Measurements from ENCODE around the gene CREB3L4. TPM values are rescaled to one million over a fixed set of nuclear protein-coding genes. Genes with fewer than 3 reads are reported as not detected.

CREB3L4 gene
- total and polyA plus RNA-seq, 2 of the 13 experiments (the other 11 are each of a cell fraction or from before 2014, with no cell fraction given): 9.9 to 18.7 TPM

- TF ChIP-seq REPIN1 (CRISPR knock-in tag; IDR thresholded peaks at IDR 0.05; ENCODE audit: borderline replicate concordance, low read depth): peak; percentile 85; the same call in 1 of the 2 replicates
- peak; percentile 72 for TF ChIP-seq ZMYM4 (CRISPR knock-in tag; IDR thresholded peaks at IDR 0.05)
- TF ChIP-seq, protein P1, sequence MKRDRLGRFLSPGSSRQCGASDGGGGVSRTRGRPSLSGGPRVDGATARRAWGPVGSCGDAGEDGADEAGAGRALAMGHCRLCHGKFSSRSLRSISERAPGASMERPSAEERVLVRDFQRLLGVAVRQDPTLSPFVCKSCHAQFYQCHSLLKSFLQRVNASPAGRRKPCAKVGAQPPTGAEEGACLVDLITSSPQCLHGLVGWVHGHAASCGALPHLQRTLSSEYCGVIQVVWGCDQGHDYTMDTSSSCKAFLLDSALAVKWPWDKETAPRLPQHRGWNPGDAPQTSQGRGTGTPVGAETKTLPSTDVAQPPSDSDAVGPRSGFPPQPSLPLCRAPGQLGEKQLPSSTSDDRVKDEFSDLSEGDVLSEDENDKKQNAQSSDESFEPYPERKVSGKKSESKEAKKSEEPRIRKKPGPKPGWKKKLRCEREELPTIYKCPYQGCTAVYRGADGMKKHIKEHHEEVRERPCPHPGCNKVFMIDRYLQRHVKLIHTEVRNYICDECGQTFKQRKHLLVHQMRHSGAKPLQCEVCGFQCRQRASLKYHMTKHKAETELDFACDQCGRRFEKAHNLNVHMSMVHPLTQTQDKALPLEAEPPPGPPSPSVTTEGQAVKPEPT (CRISPR knock-in tag; IDR thresholded peaks at IDR 0.05; ENCODE audit: low read depth): no peak
- no peak for TF ChIP-seq PAX8 (CRISPR knock-in tag; IDR thresholded peaks at IDR 0.05; ENCODE audit: borderline replicate concordance)
- 0 out of 2 replicates have a peak, but pooled peaks have one; percentile 37 for TF ChIP-seq ZSCAN30 (CRISPR knock-in tag; IDR thresholded peaks at IDR 0.05)
- TF ChIP-seq, protein P2, sequence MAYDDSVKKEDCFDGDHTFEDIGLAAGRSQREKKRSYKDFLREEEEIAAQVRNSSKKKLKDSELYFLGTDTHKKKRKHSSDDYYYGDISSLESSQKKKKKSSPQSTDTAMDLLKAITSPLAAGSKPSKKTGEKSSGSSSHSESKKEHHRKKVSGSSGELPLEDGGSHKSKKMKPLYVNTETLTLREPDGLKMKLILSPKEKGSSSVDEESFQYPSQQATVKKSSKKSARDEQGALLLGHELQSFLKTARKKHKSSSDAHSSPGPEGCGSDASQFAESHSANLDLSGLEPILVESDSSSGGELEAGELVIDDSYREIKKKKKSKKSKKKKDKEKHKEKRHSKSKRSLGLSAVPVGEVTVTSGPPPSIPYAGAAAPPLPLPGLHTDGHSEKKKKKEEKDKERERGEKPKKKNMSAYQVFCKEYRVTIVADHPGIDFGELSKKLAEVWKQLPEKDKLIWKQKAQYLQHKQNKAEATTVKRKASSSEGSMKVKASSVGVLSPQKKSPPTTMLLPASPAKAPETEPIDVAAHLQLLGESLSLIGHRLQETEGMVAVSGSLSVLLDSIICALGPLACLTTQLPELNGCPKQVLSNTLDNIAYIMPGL (CRISPR knock-in tag; IDR thresholded peaks at IDR 0.05; ENCODE audit: borderline replicate concordance in 1 of 2, low read depth in 1 of 2): peak; percentile 88 to 92; a peak in 3 of 4 replicates
- TF ChIP-seq ZNF773 (CRISPR knock-in tag; IDR thresholded peaks at IDR 0.05; ENCODE audit: borderline replicate concordance): no peak
- TF ChIP-seq ATF2 (CRISPR knock-in tag; IDR thresholded peaks at IDR 0.05): peak; percentile 51; the same call in 1 of the 2 replicates
- TF ChIP-seq MIER3 (CRISPR knock-in tag; IDR thresholded peaks at IDR 0.05; ENCODE audit: borderline replicate concordance): peak; percentile 51; the same call in 1 of the 2 replicates
- TF ChIP-seq POLR2AphosphoS2 (IDR thresholded peaks at IDR 0.05; ENCODE audit: low read depth, low read length): no peak
- peak; percentile 65; the same call in 1 of the 2 replicates for TF ChIP-seq ZFP91 (CRISPR knock-in tag; IDR thresholded peaks at IDR 0.05; ENCODE audit: borderline replicate concordance)
- TF ChIP-seq ZNF546 (CRISPR knock-in tag; conservative IDR thresholded peaks at IDR 0.05): 0 out of 2 replicates have a peak, but pooled peaks have one; percentile 10
- no peak for TF ChIP-seq ZNF781 (CRISPR knock-in tag; IDR thresholded peaks at IDR 0.05; ENCODE audit: borderline replicate concordance, not compliant biosample characterization)
- no peak for TF ChIP-seq SOX6 (IDR thresholded peaks at IDR 0.05)
- 0 out of 2 replicates have a peak, but pooled peaks have one; percentile 28 for TF ChIP-seq SOX6 (CRISPR knock-in tag; IDR thresholded peaks at IDR 0.05)
- TF ChIP-seq, protein P3, sequence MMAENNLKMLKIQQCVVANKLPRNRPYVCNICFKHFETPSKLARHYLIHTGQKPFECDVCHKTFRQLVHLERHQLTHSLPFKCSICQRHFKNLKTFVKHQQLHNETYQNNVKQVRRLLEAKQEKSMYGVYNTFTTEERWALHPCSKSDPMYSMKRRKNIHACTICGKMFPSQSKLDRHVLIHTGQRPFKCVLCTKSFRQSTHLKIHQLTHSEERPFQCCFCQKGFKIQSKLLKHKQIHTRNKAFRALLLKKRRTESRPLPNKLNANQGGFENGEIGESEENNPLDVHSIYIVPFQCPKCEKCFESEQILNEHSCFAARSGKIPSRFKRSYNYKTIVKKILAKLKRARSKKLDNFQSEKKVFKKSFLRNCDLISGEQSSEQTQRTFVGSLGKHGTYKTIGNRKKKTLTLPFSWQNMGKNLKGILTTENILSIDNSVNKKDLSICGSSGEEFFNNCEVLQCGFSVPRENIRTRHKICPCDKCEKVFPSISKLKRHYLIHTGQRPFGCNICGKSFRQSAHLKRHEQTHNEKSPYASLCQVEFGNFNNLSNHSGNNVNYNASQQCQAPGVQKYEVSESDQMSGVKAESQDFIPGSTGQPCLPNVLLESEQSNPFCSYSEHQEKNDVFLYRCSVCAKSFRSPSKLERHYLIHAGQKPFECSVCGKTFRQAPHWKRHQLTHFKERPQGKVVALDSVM (CRISPR knock-in tag; IDR thresholded peaks at IDR 0.05): 0 out of 2 replicates have a peak, but pooled peaks have one; percentile 27
- peak; percentile 79 for TF ChIP-seq SSRP1 (CRISPR knock-in tag; IDR thresholded peaks at IDR 0.05)
- no peak for TF ChIP-seq ZBTB1 (CRISPR knock-in tag; IDR thresholded peaks at IDR 0.05; ENCODE audit: borderline replicate concordance)
- 0 out of 2 replicates have a peak, but pooled peaks have one; percentile 47 for TF ChIP-seq SALL2 (CRISPR knock-in tag; IDR thresholded peaks at IDR 0.05)
- TF ChIP-seq SP2 (CRISPR knock-in tag; IDR thresholded peaks at IDR 0.05): peak; percentile 44; the same call in 1 of the 2 replicates
Measured at GRCh38 chr1:153946622-153947241, 21.0 kb upstream of the CREB3L4 start, which contains the start of gene DENND4B (continued).

Measured in HepG2 (cell line).